Stimulated activated CD4-positive, alpha-beta T cell treated with anti-CD3 and anti-CD28 coated beads, Interleukin-12 subunit alpha, Interleukin-12 subunit beta, amount 100 ng/mL, for 48 hours (primary cell): Measurements from ENCODE around the gene PDE6B.
A peak's percentile ranks its signal among the peaks of the same experiment; 100 is the strongest.
"Not testable (repeated sequence)": the region's sequence is repeated elsewhere in the genome, so short reads cannot be mapped to it uniquely, and the experiment has no call there.

Source experiments
- DNase-seq, 3 donors: peaks; one replicate each; pipeline ENCODE4 v3.0.0-alpha.2; 2020; ENCODE audit warnings: low read depth in 2 of 3, low spot score in 1 of 3

The PDE6B gene

GRCh38 chr4:624705-625590, at the start of gene PDE6B:
TSS of gene PDE6B (plus strand) at chr4:625573. CDS start at chr4:625627, 54 bp downstream.
- no peak for DNase-seq

- DNase-seq = no peak
Measured at GRCh38 chr4:576245-576821, 49.0 kb upstream of the PDE6B start, which contains the start of gene TMEM271. TSS of gene TMEM271 (minus strand) at chr4:576295. CDS start at chr4:576062, 233 bp downstream.

- no peak for DNase-seq
Measured at GRCh38 chr4:576991-577498, 48.3 kb upstream of the PDE6B start.

- peak in 1 of 3 donors; percentile 8 for DNase-seq
Measured at GRCh38 chr4:577499-578450, 47.6 kb upstream of the PDE6B start.

- DNase-seq = no peak
Measured at GRCh38 chr4:578451-579443, 46.6 kb upstream of the PDE6B start.

- no peak for DNase-seq
Measured at GRCh38 chr4:579543-580175, 45.7 kb upstream of the PDE6B start.

GRCh38 chr4:581181-581580, 44.2 kb upstream of the PDE6B start:
- no peak for DNase-seq

- DNase-seq = no peak
Measured at GRCh38 chr4:581753-582361, 43.5 kb upstream of the PDE6B start.

- no peak for DNase-seq
Measured at GRCh38 chr4:583820-584219, 41.6 kb upstream of the PDE6B start.

GRCh38 chr4:587671-588350, 37.6 kb upstream of the PDE6B start:
- DNase-seq = no peak

GRCh38 chr4:588351-588849, 37.0 kb upstream of the PDE6B start:
- DNase-seq = no peak

GRCh38 chr4:589219-589963, 36.0 kb upstream of the PDE6B start:
- no peak for DNase-seq

GRCh38 chr4:590313-590841, 35.0 kb upstream of the PDE6B start:
- no peak for DNase-seq

GRCh38 chr4:592178-592577, 33.2 kb upstream of the PDE6B start:
- DNase-seq = not testable (repeated sequence)

GRCh38 chr4:592825-593520, 32.4 kb upstream of the PDE6B start:
- DNase-seq = no peak

- DNase-seq = no peak
Measured at GRCh38 chr4:598925-599324, 26.4 kb upstream of the PDE6B start.

- DNase-seq = no peak
Measured at GRCh38 chr4:600166-600565, 25.2 kb upstream of the PDE6B start.
